ENCODE measurements around the gene ERN1.

The ERN1 gene

GRCh38 chr17:64058621-64059020 lies 71.3 kb downstream of the ERN1 start:
- H3K9me3 Mint-ChIP-seq: no peaks in the 10 kb centered on the region
- no peaks in the 10 kb centered on the region for H3K27me3 Mint-ChIP-seq
- no peak overlapping the region for H3K4me3 Mint-ChIP-seq
- peaks cover 46% of the 10 kb centered on the region for H3K4me1 Mint-ChIP-seq
- H3K36me3 Mint-ChIP-seq: peaks cover 26% of the 10 kb centered on the region
- ATAC-seq: no peak
- H3K27ac Mint-ChIP-seq: no peak overlapping the region

DNA sequence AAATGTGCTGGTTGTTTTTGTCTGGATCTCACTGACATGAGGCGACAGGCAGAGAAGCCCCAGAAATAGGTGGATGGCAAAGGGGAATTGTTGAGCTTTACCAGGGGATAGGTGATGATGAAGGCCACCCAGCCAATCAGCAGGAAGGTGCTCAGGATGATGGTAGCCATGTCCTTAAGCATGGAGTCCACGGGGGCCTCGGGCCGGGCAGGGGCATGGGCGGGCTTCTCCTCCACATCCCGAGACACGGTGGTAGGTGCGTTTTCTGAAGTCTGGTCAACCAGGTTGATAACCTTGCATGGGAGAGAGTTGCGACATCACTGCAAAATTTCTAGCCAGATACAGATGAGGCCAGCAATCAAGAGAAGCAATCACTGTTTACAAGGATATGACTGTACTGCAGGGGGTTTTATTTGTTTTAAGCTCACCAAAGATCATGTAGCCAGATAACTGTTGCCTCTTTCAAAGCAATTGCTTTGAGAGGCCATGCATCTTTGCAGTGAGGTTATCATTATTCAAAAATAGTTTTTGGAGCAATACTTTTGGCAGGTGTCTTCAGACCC lies 72.2 kb downstream of the ERN1 start:
- Mint-ChIP-seq H3K4me1 (peaks cover 37% of the 10 kb centered on the region), H3K9me3 (no peaks in the 10 kb centered on the region), H3K27ac (no peak overlapping the region), H3K27me3 (no peaks in the 10 kb centered on the region), H3K36me3 (peaks cover 32% of the 10 kb centered on the region), H3K4me3 (no peak overlapping the region)
- ATAC-seq: no peak

GRCh38 chr17:64056269-64057005 lies 73.5 kb downstream of the ERN1 start:
- Mint-ChIP-seq H3K27me3 (no peaks in the 10 kb centered on the region), H3K4me3 (no peak overlapping the region), H3K4me1 (peaks cover 30% of the 10 kb centered on the region), H3K36me3 (peaks cover 43% of the 10 kb centered on the region), H3K27ac (peak overlapping the region; percentile 25), H3K9me3 (no peaks in the 10 kb centered on the region)
- ATAC-seq: peak; percentile 85

GRCh38 chr17:64055183-64056142 lies 74.5 kb downstream of the ERN1 start:
- no peak overlapping the region for H3K27ac Mint-ChIP-seq
- no peak for ATAC-seq
- no peak overlapping the region for H3K4me3 Mint-ChIP-seq
- H3K4me1 Mint-ChIP-seq: peaks cover 23% of the 10 kb centered on the region
- H3K27me3 Mint-ChIP-seq: no peaks in the 10 kb centered on the region
- H3K36me3 Mint-ChIP-seq: peaks cover 52% of the 10 kb centered on the region
- H3K9me3 Mint-ChIP-seq: no peaks in the 10 kb centered on the region

GRCh38 chr17:64054304-64054703 lies 75.6 kb downstream of the ERN1 start:
- no peak for ATAC-seq
- no peak overlapping the region for H3K27ac Mint-ChIP-seq
- H3K27me3 Mint-ChIP-seq: no peaks in the 10 kb centered on the region
- H3K9me3 Mint-ChIP-seq: no peaks in the 10 kb centered on the region
- H3K4me3 Mint-ChIP-seq: no peak overlapping the region
- H3K36me3 Mint-ChIP-seq: peaks cover 52% of the 10 kb centered on the region
- H3K4me1 Mint-ChIP-seq: peaks cover 11% of the 10 kb centered on the region

- ATAC-seq: no peak
- Mint-ChIP-seq H3K9me3 (no peaks in the 10 kb centered on the region), H3K4me3 (no peak overlapping the region), H3K27ac (no peak overlapping the region), H3K27me3 (no peaks in the 10 kb centered on the region), H3K36me3 (peaks cover 58% of the 10 kb centered on the region), H3K4me1 (peaks cover 11% of the 10 kb centered on the region)
Measured at GRCh38 chr17:64053101-64053500, 76.8 kb downstream of the ERN1 start.

- ATAC-seq: no peak
- no peaks in the 10 kb centered on the region for H3K9me3 Mint-ChIP-seq
- H3K36me3 Mint-ChIP-seq: peaks cover 69% of the 10 kb centered on the region
- H3K27me3 Mint-ChIP-seq: no peaks in the 10 kb centered on the region
- H3K4me1 Mint-ChIP-seq: peaks cover 3% of the 10 kb centered on the region
- H3K4me3 Mint-ChIP-seq: no peak overlapping the region
- no peak overlapping the region for H3K27ac Mint-ChIP-seq
Measured at GRCh38 chr17:64051153-64051552, 78.8 kb downstream of the ERN1 start.

DNA sequence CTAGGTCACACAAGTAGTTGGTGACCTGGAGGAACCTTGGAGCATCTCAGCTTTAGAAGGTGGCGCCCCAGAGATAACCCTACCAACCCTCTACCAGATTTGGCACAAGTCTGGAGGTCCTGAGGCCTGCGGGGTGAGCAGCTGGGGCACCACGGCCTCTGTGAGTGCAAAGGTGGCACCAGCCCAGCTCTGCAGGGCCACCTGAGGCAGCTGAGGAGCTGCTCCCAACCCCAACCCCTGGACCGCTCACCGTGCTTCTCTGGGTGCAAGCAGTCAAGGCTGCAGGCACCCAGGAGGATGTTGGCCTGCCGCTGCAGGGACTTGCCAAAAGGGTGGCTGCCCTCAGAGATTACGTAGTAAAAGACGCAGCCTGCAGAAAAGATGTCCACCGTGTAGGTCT lies 81.1 kb downstream of the ERN1 start:
- H3K4me1 Mint-ChIP-seq: no peaks in the 10 kb centered on the region
- H3K27ac Mint-ChIP-seq: no peak overlapping the region
- H3K27me3 Mint-ChIP-seq: no peaks in the 10 kb centered on the region
- no peaks in the 10 kb centered on the region for H3K9me3 Mint-ChIP-seq
- ATAC-seq: no peak
- H3K4me3 Mint-ChIP-seq: no peak overlapping the region
- peaks cover 81% of the 10 kb centered on the region for H3K36me3 Mint-ChIP-seq

GRCh38 chr17:64045176-64045575 lies 84.8 kb downstream of the ERN1 start:
- H3K9me3 Mint-ChIP-seq: no peaks in the 10 kb centered on the region
- H3K4me3 Mint-ChIP-seq: no peak overlapping the region
- no peaks in the 10 kb centered on the region for H3K4me1 Mint-ChIP-seq
- no peaks in the 10 kb centered on the region for H3K27me3 Mint-ChIP-seq
- ATAC-seq: no peak
- peaks cover 67% of the 10 kb centered on the region for H3K36me3 Mint-ChIP-seq
- no peak overlapping the region for H3K27ac Mint-ChIP-seq

DNA sequence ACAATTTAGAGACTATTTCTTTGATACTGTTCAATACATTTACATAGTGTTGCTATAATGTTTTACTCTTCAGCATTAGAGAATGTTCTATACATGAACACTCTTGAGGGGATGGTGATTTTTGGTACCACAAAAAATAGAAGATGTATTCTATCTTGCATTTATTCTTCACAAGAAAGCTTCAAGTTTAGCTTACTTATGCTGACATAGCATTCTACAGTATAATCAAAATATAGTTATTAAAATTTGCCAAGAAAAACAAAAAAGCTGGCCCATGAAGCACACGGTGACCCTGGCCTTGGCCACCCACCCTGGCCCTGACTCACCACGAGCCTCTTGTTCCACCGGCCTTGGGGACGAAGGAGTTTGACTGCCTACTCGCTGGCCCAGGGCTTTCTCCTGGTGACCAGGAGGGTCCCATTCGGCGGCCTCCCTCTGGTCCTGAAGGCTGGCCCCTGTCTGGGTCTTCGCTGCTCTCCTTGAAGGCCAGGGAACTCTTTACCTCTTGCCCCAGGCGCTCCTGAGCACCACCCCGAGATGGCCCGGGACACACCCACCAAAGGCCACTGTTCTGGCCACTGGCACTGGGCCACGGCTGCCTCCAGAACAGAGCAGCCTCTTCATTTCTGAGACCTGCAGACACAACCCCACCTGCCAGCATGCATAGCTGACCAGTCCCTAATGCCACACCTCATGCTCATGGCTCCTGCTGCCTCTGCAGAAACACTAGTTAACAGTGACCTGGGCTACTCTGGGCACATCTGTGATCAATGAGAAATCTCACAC lies 87.1 kb downstream of the ERN1 start:
- Mint-ChIP-seq H3K27me3 (no peaks in the 10 kb centered on the region), H3K36me3 (peaks cover 48% of the 10 kb centered on the region), H3K9me3 (no peaks in the 10 kb centered on the region), H3K4me3 (no peak overlapping the region), H3K4me1 (no peaks in the 10 kb centered on the region), H3K27ac (no peak overlapping the region)
- ATAC-seq: no peak

GRCh38 chr17:64041912-64042311 lies 88.0 kb downstream of the ERN1 start:
- Mint-ChIP-seq H3K9me3 (no peaks in the 10 kb centered on the region), H3K27ac (no peak overlapping the region), H3K4me1 (no peaks in the 10 kb centered on the region), H3K27me3 (no peaks in the 10 kb centered on the region), H3K36me3 (peaks cover 46% of the 10 kb centered on the region), H3K4me3 (no peak overlapping the region)
- ATAC-seq: no peak

DNA sequence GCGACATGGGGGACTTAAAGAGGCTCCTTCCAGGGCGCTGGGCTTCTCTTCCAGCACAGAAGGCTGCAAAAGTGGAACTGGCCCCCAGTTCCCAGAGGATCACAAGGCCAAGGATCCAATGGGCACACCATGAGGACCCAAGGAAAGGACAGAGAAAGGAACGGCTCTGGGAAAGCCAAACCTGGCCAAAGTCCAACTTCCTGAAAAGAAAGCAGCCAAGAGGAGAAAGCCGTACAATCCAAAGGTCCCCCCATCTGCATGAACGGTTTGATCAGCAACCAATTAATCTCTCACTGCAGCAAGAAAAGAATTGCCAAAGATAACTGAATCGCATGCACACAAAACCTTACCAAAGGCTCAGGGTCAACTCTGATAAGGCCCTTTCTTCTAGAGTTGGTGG lies 89.7 kb downstream of the ERN1 start:
- H3K4me1 Mint-ChIP-seq: no peaks in the 10 kb centered on the region
- ATAC-seq: no peak
- no peak overlapping the region for H3K4me3 Mint-ChIP-seq
- H3K36me3 Mint-ChIP-seq: peaks cover 31% of the 10 kb centered on the region
- no peaks in the 10 kb centered on the region for H3K9me3 Mint-ChIP-seq
- H3K27ac Mint-ChIP-seq: no peak overlapping the region
- H3K27me3 Mint-ChIP-seq: no peaks in the 10 kb centered on the region

DNA sequence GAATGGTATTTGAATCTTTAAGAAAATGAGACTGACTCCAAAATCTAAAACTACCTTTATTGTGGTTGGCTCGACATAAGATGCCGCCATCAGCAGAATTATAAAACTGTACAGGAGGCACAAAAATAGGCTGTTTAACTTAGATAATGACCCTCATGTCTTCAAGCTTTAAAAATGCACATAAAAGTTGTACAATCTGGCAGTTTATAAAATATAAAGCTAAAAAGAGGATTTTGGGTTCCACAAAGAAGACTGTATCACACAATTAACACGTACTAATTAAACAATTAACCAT lies 90.9 kb downstream of the ERN1 start:
- Mint-ChIP-seq H3K27ac (no peak overlapping the region), H3K4me1 (no peaks in the 10 kb centered on the region), H3K36me3 (peaks cover 19% of the 10 kb centered on the region), H3K27me3 (no peaks in the 10 kb centered on the region), H3K9me3 (no peaks in the 10 kb centered on the region), H3K4me3 (no peak overlapping the region)
- ATAC-seq: no peak

DNA sequence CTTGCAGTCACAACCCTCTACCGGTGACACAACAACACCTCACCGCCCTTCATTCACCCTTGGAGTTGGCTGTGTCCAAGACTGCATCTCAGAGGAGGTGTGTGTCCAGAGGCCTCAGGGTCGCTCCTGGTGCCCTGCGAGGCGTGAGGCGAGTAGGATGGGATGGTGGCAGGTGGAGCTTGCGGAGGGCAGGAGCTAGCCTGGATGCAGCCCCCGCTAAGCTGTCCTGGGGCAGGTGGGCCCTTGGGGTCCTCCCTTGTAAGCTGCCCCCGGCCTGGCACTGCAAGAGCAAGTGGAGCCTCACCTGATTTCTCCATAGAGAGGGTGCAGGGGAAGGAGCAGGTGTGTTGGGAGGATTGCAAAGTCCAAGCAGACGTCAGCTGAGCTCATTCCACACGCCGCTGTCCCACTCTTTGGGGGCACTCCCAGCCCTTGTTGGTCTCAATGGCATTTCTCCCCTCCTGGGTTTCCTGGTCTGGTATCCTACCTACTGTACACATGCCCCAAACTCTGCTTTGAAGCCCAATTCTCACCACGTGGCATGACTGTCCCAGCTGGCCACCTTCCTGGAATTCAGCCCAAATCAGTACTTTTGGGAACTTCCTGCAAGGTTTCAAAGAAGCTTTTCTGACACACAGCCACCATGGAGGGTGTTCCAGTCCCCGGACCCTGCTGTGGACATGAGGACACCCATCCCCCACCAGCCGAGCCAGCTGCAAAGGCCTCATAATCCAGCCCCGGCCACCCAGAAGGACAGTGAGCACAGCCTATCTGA lies 91.4 kb downstream of the ERN1 start:
- H3K27ac Mint-ChIP-seq: no peak overlapping the region

More for the DNA sequence above, 91.4 kb downstream of the ERN1 start:
- Mint-ChIP-seq H3K27me3 (no peaks in the 10 kb centered on the region), H3K4me3 (no peak overlapping the region), H3K9me3 (no peaks in the 10 kb centered on the region), H3K4me1 (no peaks in the 10 kb centered on the region), H3K36me3 (peaks cover 14% of the 10 kb centered on the region)
- no peak for ATAC-seq

Measured in stimulated activated memory B cell treated with anti-CD40 and anti-IgM and Interleukin-4, amounts not matched to agents 10 μg/mL and 1 μg/mL and 100 μg/mL, for 72 hours (primary cell).